ENCODE data around the gene NID1.
"Not testable (repeated sequence)": the region's sequence is repeated elsewhere in the genome, so short reads cannot be mapped to it uniquely, and the experiment has no call there.

Gene NID1

GRCh38 chr1:236095705-236096520, 31.0 kb upstream of the NID1 start:
- DNase-seq, result no peak

- no peak for DNase-seq
Observed at GRCh38 chr1:236092899-236093298, 28.0 kb upstream of the NID1 start.

- DNase-seq, result no peak
Observed at GRCh38 chr1:236091933-236092318, 27.0 kb upstream of the NID1 start.

GRCh38 chr1:236090741-236091147, 25.9 kb upstream of the NID1 start:
- DNase-seq, result no peak

- DNase-seq, result no peak
Observed at GRCh38 chr1:236089046-236089773, 24.3 kb upstream of the NID1 start.

GRCh38 chr1:236086537-236086936, 21.6 kb upstream of the NID1 start:
- no peak for DNase-seq

- no peak for DNase-seq
Observed at GRCh38 chr1:236085545-236086159, 20.8 kb upstream of the NID1 start.

GRCh38 chr1:236084386-236084730, 19.5 kb upstream of the NID1 start:
- no peak for DNase-seq

- DNase-seq, result no peak
Observed at GRCh38 chr1:236083650-236084385, 18.9 kb upstream of the NID1 start.

GRCh38 chr1:236082526-236082925, 17.6 kb upstream of the NID1 start:
- DNase-seq, result no peak

GRCh38 chr1:236081546-236082227, 16.8 kb upstream of the NID1 start:
- DNase-seq, result no peak

- no peak for DNase-seq
Observed at GRCh38 chr1:236079703-236080102, 14.8 kb upstream of the NID1 start.

- no peak for DNase-seq
Observed at GRCh38 chr1:236078993-236079392, 14.1 kb upstream of the NID1 start.

GRCh38 chr1:236078077-236078476, 13.2 kb upstream of the NID1 start:
- DNase-seq, result not testable (repeated sequence)

GRCh38 chr1:236075848-236076247, 11.0 kb upstream of the NID1 start:
- no peak for DNase-seq

GRCh38 chr1:236073307-236073897, 8.5 kb upstream of the NID1 start:
- no peak for DNase-seq

GRCh38 chr1:236072001-236072400, 7.1 kb upstream of the NID1 start:
- no peak for DNase-seq

GRCh38 chr1:236070753-236071152, 5.9 kb upstream of the NID1 start:
- no peak for DNase-seq

- no peak for DNase-seq
Observed at GRCh38 chr1:236069796-236070195, 4.9 kb upstream of the NID1 start.

GRCh38 chr1:236067854-236068454, 3.1 kb upstream of the NID1 start:
- DNase-seq, result no peak

GRCh38 chr1:236066828-236067386, 2.0 kb upstream of the NID1 start:
- no peak for DNase-seq

- no peak for DNase-seq
Observed at GRCh38 chr1:236066054-236066453, 1.2 kb upstream of the NID1 start.
